Astrocyte (in vitro differentiated cells and primary cell): ENCODE results near the gene INHBE.

ENCODE experiments used
- CTCF ChIP-seq: IDR thresholded peaks from 2 replicates; pipeline ENCODE4 v1.5.1; 2011; ENCODE audit warnings: low read depth, mild to moderate bottlenecking, inconsistent platforms, low read length, moderate library complexity; ENCODE audit not compliant: insufficient read depth
- EZH2 ChIP-seq: IDR thresholded peaks from 2 replicates; pipeline ENCODE4 v1.6.1; 2012; ENCODE audit warnings: mild to moderate bottlenecking, low read length, inconsistent platforms; ENCODE audit not compliant: insufficient read depth

DNA sequence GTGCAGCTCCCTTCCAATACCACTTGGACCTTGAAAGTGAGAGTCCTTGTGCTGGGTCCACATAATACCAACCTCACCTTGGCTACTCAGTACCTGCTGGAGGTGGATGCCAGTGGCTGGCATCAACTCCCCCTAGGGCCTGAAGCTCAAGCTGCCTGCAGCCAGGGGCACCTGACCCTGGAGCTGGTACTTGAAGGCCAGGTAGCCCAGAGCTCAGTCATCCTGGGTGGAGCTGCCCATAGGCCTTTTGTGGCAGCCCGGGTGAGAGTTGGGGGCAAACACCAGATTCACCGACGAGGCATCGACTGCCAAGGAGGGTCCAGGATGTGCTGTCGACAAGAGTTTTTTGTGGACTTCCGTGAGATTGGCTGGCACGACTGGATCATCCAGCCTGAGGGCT, 5.7 kb upstream of the INHBE start:
- TF ChIP-seq EZH2 = no peak
- TF ChIP-seq CTCF = no peak
